PFSK-1 (cell line): ENCODE data around the gene C16orf74.

Experiments
- FOXP2 ChIP-seq: optimal IDR thresholded peaks from 2 replicates; pipeline ENCODE3; 2011; ENCODE audit warnings: borderline replicate concordance, control low read depth, inconsistent platforms; ENCODE audit not compliant: insufficient read depth; ENCODE audit errors: extremely low read length, extremely low read depth
- SIN3A ChIP-seq: IDR thresholded peaks from 2 replicates; pipeline ENCODE4 v1.6.1; 2012; ENCODE audit warnings: mild to moderate bottlenecking, low read length, moderate library complexity, borderline replicate concordance; ENCODE audit not compliant: insufficient read depth
- TAF1 ChIP-seq: IDR thresholded peaks from 2 replicates; pipeline ENCODE4 v1.6.1; 2012; ENCODE audit warnings: low read length, control low read depth, borderline replicate concordance; ENCODE audit not compliant: insufficient read depth
- TF ChIP-seq, protein P1 (sequence below), 2 experiments: IDR thresholded peaks; 2 replicates each; pipeline versions ENCODE4 v1.6.1 to v1.8.0; 2011 to 2012; ENCODE audit warnings: low read depth in 2 of 2, low read length in 2 of 2, control low read depth in 1 of 2, inconsistent platforms in 1 of 2, mild to moderate bottlenecking in 1 of 2, moderate library complexity in 1 of 2; ENCODE audit not compliant: insufficient read depth in 1 of 2

DNA sequence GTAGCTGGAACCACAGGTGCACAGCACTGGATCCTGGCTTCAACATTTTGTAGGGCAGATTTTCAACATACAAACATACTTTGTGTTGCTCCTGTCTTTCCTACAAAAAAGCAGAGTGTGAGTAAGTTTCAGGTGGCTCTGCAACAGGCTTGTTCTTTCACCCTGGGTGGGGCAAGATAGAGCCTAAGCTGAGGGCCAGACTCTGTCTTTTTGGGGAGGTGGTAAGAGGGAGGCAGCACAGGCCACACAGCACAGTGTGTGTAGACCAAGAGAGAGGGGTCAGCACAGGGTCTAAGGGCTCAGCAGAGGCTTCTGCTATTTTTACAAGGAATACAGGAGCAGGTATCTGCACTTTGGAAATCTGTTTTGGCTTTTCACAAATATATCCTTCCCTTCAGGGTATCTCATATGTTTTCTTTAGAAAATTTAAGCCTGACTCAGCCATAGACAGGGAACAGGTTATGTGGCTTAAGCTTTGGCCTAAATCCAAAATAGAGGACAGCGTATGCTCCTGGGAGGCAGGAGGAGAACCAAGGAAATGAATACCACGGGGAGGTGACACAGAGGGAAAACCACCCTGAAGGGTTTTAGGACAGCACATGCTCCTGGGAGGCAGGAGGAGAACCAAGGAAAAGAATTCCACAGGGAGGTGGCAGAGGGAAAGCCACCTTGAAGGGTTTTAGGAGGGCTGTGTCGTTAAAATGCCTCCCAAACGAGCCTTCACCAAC, 26.9 kb upstream of the C16orf74 start:
- no peak for TF ChIP-seq TAF1
- TF ChIP-seq SIN3A, result no peak
- TF ChIP-seq FOXP2, result no peak
- TF ChIP-seq, protein P1, sequence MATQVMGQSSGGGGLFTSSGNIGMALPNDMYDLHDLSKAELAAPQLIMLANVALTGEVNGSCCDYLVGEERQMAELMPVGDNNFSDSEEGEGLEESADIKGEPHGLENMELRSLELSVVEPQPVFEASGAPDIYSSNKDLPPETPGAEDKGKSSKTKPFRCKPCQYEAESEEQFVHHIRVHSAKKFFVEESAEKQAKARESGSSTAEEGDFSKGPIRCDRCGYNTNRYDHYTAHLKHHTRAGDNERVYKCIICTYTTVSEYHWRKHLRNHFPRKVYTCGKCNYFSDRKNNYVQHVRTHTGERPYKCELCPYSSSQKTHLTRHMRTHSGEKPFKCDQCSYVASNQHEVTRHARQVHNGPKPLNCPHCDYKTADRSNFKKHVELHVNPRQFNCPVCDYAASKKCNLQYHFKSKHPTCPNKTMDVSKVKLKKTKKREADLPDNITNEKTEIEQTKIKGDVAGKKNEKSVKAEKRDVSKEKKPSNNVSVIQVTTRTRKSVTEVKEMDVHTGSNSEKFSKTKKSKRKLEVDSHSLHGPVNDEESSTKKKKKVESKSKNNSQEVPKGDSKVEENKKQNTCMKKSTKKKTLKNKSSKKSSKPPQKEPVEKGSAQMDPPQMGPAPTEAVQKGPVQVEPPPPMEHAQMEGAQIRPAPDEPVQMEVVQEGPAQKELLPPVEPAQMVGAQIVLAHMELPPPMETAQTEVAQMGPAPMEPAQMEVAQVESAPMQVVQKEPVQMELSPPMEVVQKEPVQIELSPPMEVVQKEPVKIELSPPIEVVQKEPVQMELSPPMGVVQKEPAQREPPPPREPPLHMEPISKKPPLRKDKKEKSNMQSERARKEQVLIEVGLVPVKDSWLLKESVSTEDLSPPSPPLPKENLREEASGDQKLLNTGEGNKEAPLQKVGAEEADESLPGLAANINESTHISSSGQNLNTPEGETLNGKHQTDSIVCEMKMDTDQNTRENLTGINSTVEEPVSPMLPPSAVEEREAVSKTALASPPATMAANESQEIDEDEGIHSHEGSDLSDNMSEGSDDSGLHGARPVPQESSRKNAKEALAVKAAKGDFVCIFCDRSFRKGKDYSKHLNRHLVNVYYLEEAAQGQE (IDR thresholded peaks at IDR 0.05; ENCODE audit: insufficient read depth in 1 of 2, low read depth in 2 of 2, low read length in 2 of 2), result no peak
